GM21360 (cell line): Measurements from ENCODE around the gene TBC1D3.
"Not testable (repeated sequence)": the region's sequence is repeated elsewhere in the genome, so short reads cannot be mapped to it uniquely, and the experiment has no call there.

Experiments used
- ATAC-seq: cut with Tn5 transposase; IDR thresholded peaks from one replicate; pipeline ENCODE4 v1.9.1; 2021; ENCODE audit warnings: mild to moderate bottlenecking, moderate library complexity; ENCODE audit not compliant: unreplicated experiment

TBC1D3 gene

GRCh38 chr17:38192455-38192854 is at the start of gene TBC1D3:
Gene TBC1D3, minus strand, starts transcription at chr17:38192555. Its CDS starts 1,526 bp downstream, at chr17:38191029.
- not testable (repeated sequence) for ATAC-seq

GRCh38 chr17:38232790-38233189 is 40.4 kb upstream of the TBC1D3 start:
- not testable (repeated sequence) for ATAC-seq

GRCh38 chr17:38225844-38226495 is 33.6 kb upstream of the TBC1D3 start:
- ATAC-seq, result not testable (repeated sequence)

DNA sequence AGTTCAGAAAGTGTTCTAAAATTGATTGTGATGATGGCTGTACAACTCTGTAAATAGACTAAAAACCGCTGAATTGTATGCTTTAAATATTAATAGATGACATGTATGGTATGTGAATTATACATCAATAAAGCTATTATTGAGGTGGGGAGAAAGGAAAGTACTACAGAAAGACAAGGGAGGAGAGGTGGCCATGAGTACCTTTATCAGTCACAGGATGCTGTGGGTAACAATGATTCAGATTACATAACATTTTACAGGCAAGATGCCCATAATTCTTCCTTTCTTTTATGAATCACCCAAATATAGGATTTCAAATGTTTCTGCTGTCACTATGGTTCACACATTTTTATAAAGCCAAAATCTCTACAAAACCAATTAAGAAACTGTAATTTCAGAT is 28.5 kb upstream of the TBC1D3 start:
- not testable (repeated sequence) for ATAC-seq

DNA sequence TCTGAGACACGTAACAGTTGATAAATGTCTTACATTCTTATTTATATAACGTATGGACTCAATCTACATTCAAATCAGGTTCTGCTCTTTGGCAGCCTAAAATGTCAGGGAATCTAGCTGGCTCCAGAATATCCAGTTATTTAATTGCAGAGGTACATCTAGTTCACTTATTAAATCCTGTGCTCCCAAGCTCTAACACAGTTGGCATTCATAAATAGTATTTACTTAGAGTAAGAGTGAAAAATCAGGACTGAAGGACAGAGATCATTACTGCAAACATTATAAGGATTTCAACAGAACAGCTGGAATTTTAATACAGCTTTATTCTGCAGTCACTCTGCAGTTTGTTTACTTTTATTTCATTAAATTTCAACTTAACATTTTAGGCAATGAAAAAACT is 7.9 kb upstream of the TBC1D3 start:
- ATAC-seq, result not testable (repeated sequence)

DNA sequence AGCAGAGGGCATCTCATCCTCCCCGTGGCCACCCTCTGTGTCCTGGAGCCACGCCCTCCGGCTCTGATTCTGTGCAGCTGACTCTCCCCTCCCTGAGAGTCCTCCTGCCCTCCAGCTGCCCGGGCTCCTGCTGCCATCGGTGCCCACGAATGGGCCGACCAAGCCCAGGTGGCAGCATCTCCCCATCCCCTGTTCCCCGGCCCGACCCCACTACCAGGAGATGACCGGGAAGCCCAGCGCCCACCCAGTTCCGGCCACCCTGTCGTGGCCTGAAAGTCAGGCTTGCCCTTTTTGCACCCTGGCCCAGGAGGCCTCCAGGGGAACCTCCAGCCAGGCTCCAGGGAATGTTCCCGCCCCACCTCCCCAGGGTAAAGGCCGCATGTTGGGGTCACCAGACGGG is 57.5 kb downstream of the TBC1D3 start:
- ATAC-seq, result not testable (repeated sequence)
